IMR-90 (cell line): Measurements from ENCODE around the gene ZNF346. TPM values are rescaled to one million over a fixed set of nuclear protein-coding genes. Genes with fewer than 3 reads are reported as not detected.

Experiments used
- ATAC-seq: fragments of 200-7000 bp; cut with Tn5 transposase; 2 replicates; pipeline ENCODE4 v1.9.1; 2020; ENCODE audit warnings: low read depth, mild to moderate bottlenecking, moderate library complexity
- BruUV-seq: library from RNA; stranded (reverse); fragments of 400-500 nt; replicated peaks from 2 replicates; lab custom pipeline; 2021; lab: Mats Ljungman, UMichigan
- CTCF ChIA-PET: fragments of 300-600 bp; formaldehyde crosslinking; extraction: SDS; loops from one replicate; lab custom pipeline; 2021; ENCODE audit warnings: antibody characterized with exemption; lab: Yijun Ruan, JAX
- POLR2A ChIA-PET: fragments of 300-600 bp; sonication (Branson Sonifier 250); formaldehyde crosslinking; loops from one replicate; lab custom pipeline; 2022; ENCODE audit warnings: antibody characterized with exemption; ENCODE audit not compliant: unreplicated experiment; lab: Charles Lee
- DNase-seq: peaks from one replicate; pipeline ENCODE4 v3.0.0; 2013
- H2AFZ ChIP-seq: replicated peaks from 2 replicates; pipeline ENCODE3; 2013; ENCODE audit warnings: low read length, mild to moderate bottlenecking; ENCODE audit not compliant: poor library complexity
- H2AK5ac ChIP-seq: 2 replicates; pipeline ENCODE4 v1.6.1; 2013; ENCODE audit warnings: low read depth, low read length, inconsistent platforms
- H2AK9ac ChIP-seq: replicated peaks from 2 replicates; pipeline ENCODE3; 2013; ENCODE audit warnings: mild to moderate bottlenecking, low read depth, low read length, moderate library complexity; ENCODE audit not compliant: poor library complexity
- H2BK120ac ChIP-seq: 2 replicates; pipeline ENCODE4 v1.6.1; 2013; ENCODE audit warnings: low read depth, low read length, inconsistent platforms
- H2BK15ac ChIP-seq: 3 replicates; pipeline ENCODE4 v1.6.1; 2013; ENCODE audit warnings: low read depth, low read length, inconsistent platforms
- H2BK20ac ChIP-seq: 2 replicates; pipeline ENCODE4 v1.6.1; 2013; ENCODE audit warnings: low read depth, mild to moderate bottlenecking, inconsistent platforms, low read length, moderate library complexity
- H2BK5ac ChIP-seq: 2 replicates; pipeline ENCODE4 v1.6.1; 2013; ENCODE audit warnings: mild to moderate bottlenecking, low read depth, low read length, inconsistent platforms; ENCODE audit not compliant: poor library complexity, severe bottlenecking
- H3K14ac ChIP-seq: replicated peaks from 2 replicates; pipeline ENCODE4 v1.6.1; 2013; ENCODE audit warnings: low read depth, low read length, inconsistent platforms
- H3K18ac ChIP-seq: 2 replicates; pipeline ENCODE4 v1.6.1; 2013; ENCODE audit warnings: low read depth, low read length, control low read depth
- H3K23ac ChIP-seq: 2 replicates; pipeline ENCODE4 v1.6.1; 2013; ENCODE audit warnings: low read depth, low read length, inconsistent platforms
- H3K27ac ChIP-seq: 2 replicates; pipeline ENCODE4 v1.5.1; 2013; ENCODE audit warnings: mild to moderate bottlenecking, control low read depth, low read length; ENCODE audit not compliant: insufficient read depth
- H3K27me3 ChIP-seq: 2 replicates; pipeline ENCODE4 v1.6.1; 2013; ENCODE audit warnings: low read length; ENCODE audit not compliant: control insufficient read depth, insufficient read depth
- H3K36me3 ChIP-seq: 2 replicates; pipeline ENCODE4 v1.6.1; 2013; ENCODE audit warnings: low read length, mixed read lengths; ENCODE audit not compliant: control insufficient read depth, insufficient read depth
- H3K4ac ChIP-seq: 2 replicates; pipeline ENCODE4 v1.6.1; 2013; ENCODE audit warnings: low read depth, low read length, inconsistent platforms
- H3K4me1 ChIP-seq: 2 replicates; pipeline ENCODE4 v1.6.1; 2013; ENCODE audit warnings: low read length, mixed read lengths; ENCODE audit not compliant: control insufficient read depth, insufficient read depth
- H3K4me2 ChIP-seq: 2 replicates; pipeline ENCODE4 v1.6.1; 2013; ENCODE audit warnings: low read depth, mild to moderate bottlenecking, control low read depth, low read length, moderate library complexity
- H3K4me3 ChIP-seq: 2 replicates; pipeline ENCODE4 v1.5.1; 2013; ENCODE audit warnings: low read depth, mild to moderate bottlenecking, control low read depth, low read length, moderate library complexity; ENCODE audit not compliant: insufficient read depth
- H3K56ac ChIP-seq: 2 replicates; pipeline ENCODE4 v1.6.1; 2013; ENCODE audit warnings: low read length, inconsistent platforms; ENCODE audit not compliant: insufficient read depth; ENCODE audit errors: extremely low read depth
- H3K79me1 ChIP-seq, 2 experiments: 2 replicates each; pipeline ENCODE4 v1.6.1; 2013; ENCODE audit warnings: low read length in 2 of 2, inconsistent platforms in 1 of 2, low read depth in 1 of 2
- H3K9ac ChIP-seq: 2 replicates; pipeline ENCODE4 v1.6.1; 2013; ENCODE audit warnings: low read depth, low read length, control low read depth
- H3K9me1 ChIP-seq: 2 replicates; pipeline ENCODE4 v1.6.1; 2013; ENCODE audit warnings: low read length, inconsistent platforms; ENCODE audit not compliant: insufficient read depth
- H3K9me3 ChIP-seq: 2 replicates; pipeline ENCODE4 v1.6.1; 2013; ENCODE audit warnings: low read length; ENCODE audit not compliant: control insufficient read depth, insufficient read depth
- H4K20me1 ChIP-seq: 2 replicates; pipeline ENCODE4 v1.6.1; 2013; ENCODE audit warnings: low read length, inconsistent platforms; ENCODE audit not compliant: insufficient read depth
- H4K5ac ChIP-seq: 2 replicates; pipeline ENCODE4 v1.6.1; 2013; ENCODE audit warnings: mild to moderate bottlenecking, low read depth, low read length, control low read depth
- H4K8ac ChIP-seq, 2 experiments: 2 replicates each; pipeline ENCODE4 v1.6.1; 2013; ENCODE audit warnings: low read depth in 2 of 2, low read length in 2 of 2, control low read depth in 1 of 2, inconsistent platforms in 1 of 2
- H4K91ac ChIP-seq: 2 replicates; pipeline ENCODE4 v1.6.1; 2013; ENCODE audit warnings: low read depth, low read length, inconsistent platforms; ENCODE audit not compliant: insufficient read depth
- BHLHE40 ChIP-seq: fragments of 150-350 bp; IDR thresholded peaks from 2 replicates; pipeline ENCODE4 v1.6.1; 2016; ENCODE audit warnings: mild to moderate bottlenecking, low read depth, low read length
- RCOR1 ChIP-seq: IDR thresholded peaks from 2 replicates; pipeline ENCODE4 v1.6.1; 2012; ENCODE audit warnings: mild to moderate bottlenecking, low read length, improper control_type of control experiment; ENCODE audit not compliant: insufficient replicate concordance
- WGBS, 2 experiments: methylation state at CpG; one replicate each; pipeline versions ENCODE4 v1.1.5 to v1.1.7; 2013; ENCODE audit warnings: missing lambda C conversion rate in 2 of 2; ENCODE audit not compliant: insufficient read length in 1 of 2; ENCODE audit errors: extremely low coverage in 2 of 2; 5-methylcytosine and 5-hydroxymethylcytosine counted together
- dilution Hi-C: fragments of 300-500 bp; cut with HindIII; formaldehyde crosslinking; loops from one replicate; pipeline ENCODE4 v1.14.3; 2018; ENCODE audit warnings: low sequenced_read_pairs; ENCODE audit not compliant: unreplicated experiment
- in situ Hi-C: fragments of 300-500 bp; cut with MboI; formaldehyde crosslinking; loops from 3 replicates; pipeline ENCODE4 v1.14.3; 2019; ENCODE audit warnings: low sequenced_read_pairs, inconsistent platforms, mixed read lengths
- intact Hi-C: fragments of 100-400 bp; cut with micrococcal nuclease; formaldehyde crosslinking; loops from 2 replicates; pipeline ENCODE4 v1.10.0; 2022
- polyA plus RNA-seq, 3 experiments: library from polyadenylated mRNA; depleted of rRNA; stranded (reverse); fragments of >200 nt; gene quantifications; 2 replicates each; pipeline ENCODE4 v1.2.3, GENCODE V29; 2012; ENCODE audit warnings: low replicate concordance in 1 of 3
- total RNA-seq: library from RNA; depleted of rRNA; stranded (reverse); fragments of >200 nt; gene quantifications from 2 replicates; pipeline ENCODE4 v1.2.3, GENCODE V29; 2012

Gene ZNF346
- total and polyA plus RNA-seq, 2 of the 4 experiments (the other 2 are of a cell fraction): 15.1 to 17.0 TPM

- no TSS peak for BruUV-seq
Measured at GRCh38 chr5:177103523-177104253, 81.2 kb downstream of the ZNF346 start.

More at GRCh38 chr5:177103523-177104253, 81.2 kb downstream of the ZNF346 start:
- Histone ChIP-seq H3K9me3 (no peaks in the 10 kb centered on the region), H3K14ac (no peak overlapping the region), H4K91ac (no peak overlapping the region), H3K4me3 (no peak overlapping the region), H2AK9ac (peak overlapping the region; percentile 1), H2BK15ac (no peak overlapping the region), H3K4me2 (no peak overlapping the region), H3K4ac (peak overlapping the region; percentile 35; the same call in 1 of the 2 replicates), H2BK120ac (no peak overlapping the region), H3K79me1 (no peaks in the 10 kb centered on the region), H4K20me1 (no peaks in the 10 kb centered on the region), H3K56ac (no peak overlapping the region), H3K9ac (no peak overlapping the region), H3K9me1 (no peaks in the 10 kb centered on the region), H4K5ac (no peak overlapping the region), H3K23ac (no peak overlapping the region), H2BK5ac (no peak overlapping the region), H2AK5ac (peak overlapping the region; percentile 21; the same call in 1 of the 2 replicates), H3K27ac (no peak overlapping the region), H4K8ac (no peak overlapping the region), H2AFZ (no peak overlapping the region), H3K27me3 (no peaks in the 10 kb centered on the region), H3K4me1 (peaks cover 13% of the 10 kb centered on the region), H3K36me3 (no peaks in the 10 kb centered on the region), H2BK20ac (no peak overlapping the region), H3K18ac (no peak overlapping the region)
- 83% methylated on average over 2 of the region's 9 CpGs; no CpG with 5 or more reads in 1 of the 2 experiments for WGBS, 2 experiments
- POLR2A ChIA-PET: no interaction called here
- CTCF ChIA-PET: interaction anchor here (0.9 kb wide), 1 partner anchor 206 kb away, joined by 3 read pairs; no protein-coding TSS in a partner anchor
- in situ Hi-C loops: no loop called here
- dilution Hi-C loops: no loop called here
- TF ChIP-seq BHLHE40 (no peak), RCOR1 (peak; percentile 41)
- DNase-seq (peak; percentile 73), ATAC-seq (no peak)
- intact Hi-C loops: no loop called here
